ENCODE data around the gene DDC. TPM values are rescaled to one million over a fixed set of nuclear protein-coding genes. Genes with fewer than 3 reads are reported as not detected.

The DDC gene
- total RNA-seq, 1 experiment from 2014 or later, result not detected

- no peak for DNase-seq (ENCODE audit: extremely low read depth, low read depth)
Measured at GRCh38 chr7:50492770-50493519, 72.3 kb downstream of the DDC start.

GRCh38 chr7:50491943-50492342, 73.3 kb downstream of the DDC start:
- no peak for DNase-seq (ENCODE audit: extremely low read depth, low read depth)

GRCh38 chr7:50491209-50491608, 74.0 kb downstream of the DDC start:
- DNase-seq (ENCODE audit: extremely low read depth, low read depth), result no peak

GRCh38 chr7:50488379-50488778, 76.8 kb downstream of the DDC start:
- DNase-seq (ENCODE audit: extremely low read depth, low read depth), result no peak

- no peak for DNase-seq (ENCODE audit: extremely low read depth, low read depth)
Measured at GRCh38 chr7:50486512-50486911, 78.7 kb downstream of the DDC start.

- no peak for DNase-seq (ENCODE audit: extremely low read depth, low read depth)
Measured at GRCh38 chr7:50481867-50482266, 83.3 kb downstream of the DDC start.

GRCh38 chr7:50480797-50481196, 84.4 kb downstream of the DDC start:
- DNase-seq (ENCODE audit: extremely low read depth, low read depth), result no peak

GRCh38 chr7:50479743-50480517, 85.3 kb downstream of the DDC start:
- no peak for DNase-seq (ENCODE audit: extremely low read depth, low read depth)

GRCh38 chr7:50477640-50478039, 87.6 kb downstream of the DDC start:
- DNase-seq (ENCODE audit: extremely low read depth, low read depth), result no peak

GRCh38 chr7:50476953-50477625, 88.1 kb downstream of the DDC start:
- DNase-seq (ENCODE audit: extremely low read depth, low read depth), result no peak

- DNase-seq (ENCODE audit: extremely low read depth, low read depth), result no peak
Measured at GRCh38 chr7:50475340-50475739, 89.9 kb downstream of the DDC start.

- DNase-seq (ENCODE audit: extremely low read depth, low read depth), result no peak
Measured at GRCh38 chr7:50474382-50475160, 90.6 kb downstream of the DDC start.

- no peak for DNase-seq (ENCODE audit: extremely low read depth, low read depth)
Measured at GRCh38 chr7:50473531-50473930, 91.7 kb downstream of the DDC start.

GRCh38 chr7:50472427-50472826, 92.8 kb downstream of the DDC start:
- DNase-seq (ENCODE audit: extremely low read depth, low read depth), result no peak

- no peak for DNase-seq (ENCODE audit: extremely low read depth, low read depth)
Measured at GRCh38 chr7:50471970-50472369, 93.2 kb downstream of the DDC start.

GRCh38 chr7:50470250-50471163, 94.7 kb downstream of the DDC start:
- DNase-seq (ENCODE audit: extremely low read depth, low read depth), result no peak

- DNase-seq (ENCODE audit: extremely low read depth, low read depth), result no peak
Measured at GRCh38 chr7:50469181-50469580, 96.0 kb downstream of the DDC start.

GRCh38 chr7:50467817-50468610, 97.2 kb downstream of the DDC start:
- peak; percentile 47 for DNase-seq (ENCODE audit: extremely low read depth, low read depth)
